ENCODE results near the gene SEPTIN1. TPM values are rescaled to one million over a fixed set of nuclear protein-coding genes. Genes with fewer than 3 reads are reported as not detected.

Gene SEPTIN1
- total RNA-seq, 2 experiments from 2014 or later, result 155 to 159 TPM

GRCh38 chr16:30377050-30377811 is 5.1 kb downstream of the SEPTIN1 start:
- intact Hi-C loops (cut with DNase I, micrococcal nuclease), result loop anchor here (1.0 to 10.0 kb wide), 5 partner anchors 53 to 1552 kb away; partner anchors contain the start of genes ATXN2L (in 1 of the 2), DCTPP1 (in 1 of the 2), FUS (in 1 of the 2) and ITGAL (in 1 of the 2)
- H3K4me3 Mint-ChIP-seq, result peak overlapping the region; percentile 99
- H3K27ac Mint-ChIP-seq, result peak overlapping the region; percentile 99
- no peaks in the 10 kb centered on the region for H3K27me3 Mint-ChIP-seq
- DNase-seq, result no peak
- ChIA-PET CTCF (interaction anchor here (1.0 to 1.7 kb wide), 2 partner anchors 30 to 42 kb away, joined by 3 read pairs; partner anchors contain the start of gene ZNF771), POLR2A (interaction anchor here (0.6 to 0.7 kb wide), 3 partner anchors 23 to 323 kb away, joined by 3 to 4 read pairs (median 4); no protein-coding TSS in a partner anchor)
- peaks cover 30% of the 10 kb centered on the region for H3K36me3 Mint-ChIP-seq (ENCODE audit: low read depth)
- no peaks in the 10 kb centered on the region for H3K9me3 Mint-ChIP-seq (ENCODE audit: low read depth)
- peaks cover 37% of the 10 kb centered on the region for H3K4me1 Mint-ChIP-seq
- no peak for ATAC-seq

GRCh38 chr16:30376461-30376902 is 5.9 kb downstream of the SEPTIN1 start:
- ChIA-PET POLR2A (no interaction called here), CTCF (no interaction called here)
- Mint-ChIP-seq H3K9me3 (ENCODE audit: low read depth) (no peaks in the 10 kb centered on the region), H3K27me3 (no peaks in the 10 kb centered on the region), H3K36me3 (ENCODE audit: low read depth) (peaks cover 28% of the 10 kb centered on the region), H3K27ac (peak overlapping the region; percentile 99), H3K4me3 (no peak overlapping the region), H3K4me1 (peaks cover 41% of the 10 kb centered on the region)
- no peak for DNase-seq
- intact Hi-C loops (cut with DNase I, micrococcal nuclease), result loop anchor here (2.0 to 10.0 kb wide), 4 partner anchors 94 to 1552 kb away; partner anchors contain the start of genes ATXN2L (in 1 of the 2), FUS (in 1 of the 2) and ITGAL (in 1 of the 2)
- ATAC-seq, result no peak

- Mint-ChIP-seq H3K27me3 (no peaks in the 10 kb centered on the region), H3K4me1 (peaks cover 39% of the 10 kb centered on the region), H3K4me3 (no peak overlapping the region), H3K36me3 (ENCODE audit: low read depth) (peaks cover 22% of the 10 kb centered on the region), H3K27ac (peak overlapping the region; percentile 37), H3K9me3 (ENCODE audit: low read depth) (no peaks in the 10 kb centered on the region)
- ATAC-seq (no peak), DNase-seq (no peak)
- POLR2A ChIA-PET, result no interaction called here
- CTCF ChIA-PET, result no interaction called here
- intact Hi-C loops (cut with DNase I, micrococcal nuclease), result loop anchor here (2.0 to 10.0 kb wide), 4 partner anchors 95 to 1551 kb away; partner anchors contain the start of genes ATXN2L (in 1 of the 2), FUS (in 1 of the 2) and ITGAL (in 1 of the 2)
Observed at GRCh38 chr16:30375864-30376263, 6.5 kb downstream of the SEPTIN1 start.

- ChIA-PET POLR2A (no interaction called here), CTCF (no interaction called here)
- Mint-ChIP-seq H3K36me3 (ENCODE audit: low read depth) (peaks cover 15% of the 10 kb centered on the region), H3K27ac (peak within 1 kb of the TSS; percentile 42), H3K9me3 (ENCODE audit: low read depth) (no peaks in the 10 kb centered on the region), H3K4me1 (peaks cover 28% of the 10 kb centered on the region), H3K27me3 (no peaks in the 10 kb centered on the region), H3K4me3 (no peak within 1 kb of the TSS)
- intact Hi-C loops (cut with DNase I, micrococcal nuclease), result loop anchor here (5.0 to 10.0 kb wide), 3 partner anchors 33 to 1550 kb away; partner anchors contain the start of genes ATXN2L (in 1 of the 2), FUS (in 1 of the 2) and ZNF771 (in 1 of the 2)
- DNase-seq (no peak), ATAC-seq (no peak)
Observed at GRCh38 chr16:30374538-30374937, 7.8 kb downstream of the SEPTIN1 start, which contains the start of gene MYL11. MYL11 (plus strand) TSS chr16:30374802; CDS start chr16:30374858, 56 bp downstream.

GRCh38 chr16:30372725-30373124 is 9.6 kb downstream of the SEPTIN1 start:
- intact Hi-C loops (cut with DNase I, micrococcal nuclease), result loop anchor here (5.0 to 10.0 kb wide), 3 partner anchors 35 to 1548 kb away; partner anchors contain the start of genes ATXN2L (in 1 of the 2), FUS (in 1 of the 2) and ZNF771 (in 1 of the 2)
- Mint-ChIP-seq H3K9me3 (ENCODE audit: low read depth) (no peaks in the 10 kb centered on the region), H3K27ac (peak overlapping the region; percentile 97), H3K36me3 (ENCODE audit: low read depth) (peaks cover 12% of the 10 kb centered on the region), H3K4me1 (peaks cover 29% of the 10 kb centered on the region), H3K27me3 (no peaks in the 10 kb centered on the region), H3K4me3 (no peak overlapping the region)
- ATAC-seq (no peak), DNase-seq (no peak)
- POLR2A ChIA-PET, result no interaction called here
- CTCF ChIA-PET, result interaction anchor here (2.9 to 3.8 kb wide), 2 partner anchors 10 to 37 kb away, joined by 16 to 17 read pairs; partner anchors contain the start of gene SEPTIN1

- Mint-ChIP-seq H3K27ac (peak overlapping the region; percentile 97), H3K36me3 (ENCODE audit: low read depth) (peaks cover 18% of the 10 kb centered on the region), H3K4me3 (peak overlapping the region; percentile 78), H3K27me3 (no peaks in the 10 kb centered on the region), H3K9me3 (ENCODE audit: low read depth) (no peaks in the 10 kb centered on the region), H3K4me1 (peaks cover 32% of the 10 kb centered on the region)
- CTCF ChIA-PET, result interaction anchor here (2.0 to 3.8 kb wide), 3 partner anchors 11 to 37 kb away, joined by 7 to 17 read pairs (median 16); partner anchors contain the start of genes SEPTIN1 and ZNF771
- ATAC-seq, result no peak
- no peak for DNase-seq
- POLR2A ChIA-PET, result interaction anchor here (0.6 kb wide), 1 partner anchor 195 kb away, joined by 3 read pairs; no protein-coding TSS in a partner anchor
- intact Hi-C loops (cut with DNase I, micrococcal nuclease), result loop anchor here (5.0 to 10.0 kb wide), 3 partner anchors 35 to 1547 kb away; partner anchors contain the start of genes ATXN2L (in 1 of the 2), FUS (in 1 of the 2) and ZNF771 (in 1 of the 2)
Observed at GRCh38 chr16:30372038-30372712, 10.2 kb downstream of the SEPTIN1 start.

- no peak for DNase-seq
- Mint-ChIP-seq H3K4me3 (peak overlapping the region; percentile 78), H3K36me3 (ENCODE audit: low read depth) (peaks cover 26% of the 10 kb centered on the region), H3K4me1 (peaks cover 37% of the 10 kb centered on the region), H3K9me3 (ENCODE audit: low read depth) (no peaks in the 10 kb centered on the region), H3K27ac (peak overlapping the region; percentile 97), H3K27me3 (no peaks in the 10 kb centered on the region)
- ChIA-PET POLR2A (interaction anchor here (0.6 to 1.6 kb wide), 17 partner anchors 11 to 599 kb away, joined by 3 to 7 read pairs (median 4); partner anchors contain the start of genes CORO1A, SEPTIN1, TBX6 and ZNF688), CTCF (interaction anchor here (0.6 to 3.8 kb wide), 19 partner anchors 11 to 528 kb away, joined by 3 to 17 read pairs (median 4); partner anchors contain the start of genes CD2BP2, DCTPP1, FBRS and SEPTIN1)
- intact Hi-C loops (cut with DNase I, micrococcal nuclease), result loop anchor here (1.0 to 10.0 kb wide), 9 partner anchors 29 to 1547 kb away; partner anchors contain the start of genes ATXN2L (in 1 of the 2), FBXL19 (in 1 of the 2), FUS (in 1 of the 2) and ITGAL (in 1 of the 2)
- no peak for ATAC-seq
Observed at GRCh38 chr16:30371248-30371816, 11.0 kb downstream of the SEPTIN1 start.

GRCh38 chr16:30370456-30371247 is 11.7 kb downstream of the SEPTIN1 start, which contains the start of gene TBC1D10B:
TBC1D10B (minus strand) TSS chr16:30370494; CDS start chr16:30370183, 311 bp downstream.
- no peaks in the 10 kb centered on the region for H3K27me3 Mint-ChIP-seq
- H3K9me3 Mint-ChIP-seq (ENCODE audit: low read depth), result no peaks in the 10 kb centered on the region
- H3K27ac Mint-ChIP-seq, result peak within 1 kb of the TSS; percentile 97

GRCh38 chr16:30369938-30370455 is 12.4 kb downstream of the SEPTIN1 start:
- ChIA-PET CTCF (interaction anchor here (0.6 to 3.8 kb wide), 8 partner anchors 13 to 317 kb away, joined by 3 to 17 read pairs (median 5); partner anchors contain the start of gene SEPTIN1), POLR2A (interaction anchor here (0.6 to 1.6 kb wide), 7 partner anchors 13 to 1297 kb away, joined by 3 to 5 read pairs (median 3); partner anchors contain the start of gene TBX6)
- Mint-ChIP-seq H3K27ac (peak overlapping the region; percentile 97), H3K27me3 (no peaks in the 10 kb centered on the region), H3K4me3 (peak overlapping the region; percentile 89), H3K4me1 (peaks cover 41% of the 10 kb centered on the region), H3K36me3 (ENCODE audit: low read depth) (peaks cover 30% of the 10 kb centered on the region), H3K9me3 (ENCODE audit: low read depth) (no peaks in the 10 kb centered on the region)
- ATAC-seq (no peak), DNase-seq (no peak)
- intact Hi-C loops (cut with DNase I, micrococcal nuclease), result loop anchor here (1.0 to 10.0 kb wide), 20 partner anchors 8 to 1545 kb away; partner anchors contain the start of genes CD2BP2 (in 2 of the 2), ZNF771 (in 2 of the 2), ALDOA (in 1 of the 2) and ATXN2L (in 1 of the 2)

More at GRCh38 chr16:30370456-30371247, 11.7 kb downstream of the SEPTIN1 start, which contains the start of gene TBC1D10B:
- peak within 1 kb of the TSS; percentile 89 for H3K4me3 Mint-ChIP-seq
- ATAC-seq, result peak; percentile 88
- POLR2A ChIA-PET, result interaction anchor here (0.6 to 1.6 kb wide), 20 partner anchors 12 to 1297 kb away, joined by 3 to 7 read pairs (median 4); partner anchors contain the start of genes CORO1A, SEPTIN1, TBX6 and ZNF688
- CTCF ChIA-PET, result interaction anchor here (0.6 to 3.8 kb wide), 23 partner anchors 10 to 529 kb away, joined by 3 to 17 read pairs (median 4); partner anchors contain the start of genes CD2BP2, DCTPP1, FBRS and SEPTIN1
- peaks cover 40% of the 10 kb centered on the region for H3K4me1 Mint-ChIP-seq
- intact Hi-C loops (cut with DNase I, micrococcal nuclease), result loop anchor here (1.0 to 10.0 kb wide), 21 partner anchors 8 to 1546 kb away; partner anchors contain the start of genes CD2BP2 (in 2 of the 2), ZNF771 (in 2 of the 2), ALDOA (in 1 of the 2) and ATXN2L (in 1 of the 2)
- H3K36me3 Mint-ChIP-seq (ENCODE audit: low read depth), result peaks cover 26% of the 10 kb centered on the region
- DNase-seq, result peak; percentile 99

All from activated CD4-positive, alpha-beta T cell treated with anti-CD3 and anti-CD28 coated beads for 36 hours (primary cell).